ENCODE data around the gene GSDME. TPM values are rescaled to one million over a fixed set of nuclear protein-coding genes. Genes with fewer than 3 reads are reported as not detected.

GSDME gene
- total and polyA plus RNA-seq, 7 donors: 1.6 to 11.9 (median 7.1) TPM

- WGBS, 2 donors: 58 to 82% methylated on average over 12 of the region's 12 CpGs
- no peak for DNase-seq
- peaks cover 0 to 5% (median 0%) of the 10 kb centered on the region in 4 donors for H3K36me3 ChIP-seq
- H3K27ac ChIP-seq: no peak overlapping the region
- intact Hi-C loops (cut with DNase I): no loop called here
- H3K9me3 ChIP-seq: no peaks in the 10 kb centered on the region
- no peak for TF ChIP-seq CTCF (IDR thresholded peaks at IDR 0.05)
- TF ChIP-seq POLR2A (IDR thresholded peaks at IDR 0.05): no peak
- TF ChIP-seq POLR2AphosphoS5 (IDR thresholded peaks at IDR 0.05): no peak
- no peak for TF ChIP-seq EP300 (IDR thresholded peaks at IDR 0.05)
- no peaks in the 10 kb centered on the region for H3K4me1 ChIP-seq
- no peaks in the 10 kb centered on the region for H3K27me3 ChIP-seq
- H3K4me3 ChIP-seq: no peak overlapping the region
Measured at GRCh38 chr7:24713039-24713793, 44.0 kb downstream of the GSDME start.

DNA sequence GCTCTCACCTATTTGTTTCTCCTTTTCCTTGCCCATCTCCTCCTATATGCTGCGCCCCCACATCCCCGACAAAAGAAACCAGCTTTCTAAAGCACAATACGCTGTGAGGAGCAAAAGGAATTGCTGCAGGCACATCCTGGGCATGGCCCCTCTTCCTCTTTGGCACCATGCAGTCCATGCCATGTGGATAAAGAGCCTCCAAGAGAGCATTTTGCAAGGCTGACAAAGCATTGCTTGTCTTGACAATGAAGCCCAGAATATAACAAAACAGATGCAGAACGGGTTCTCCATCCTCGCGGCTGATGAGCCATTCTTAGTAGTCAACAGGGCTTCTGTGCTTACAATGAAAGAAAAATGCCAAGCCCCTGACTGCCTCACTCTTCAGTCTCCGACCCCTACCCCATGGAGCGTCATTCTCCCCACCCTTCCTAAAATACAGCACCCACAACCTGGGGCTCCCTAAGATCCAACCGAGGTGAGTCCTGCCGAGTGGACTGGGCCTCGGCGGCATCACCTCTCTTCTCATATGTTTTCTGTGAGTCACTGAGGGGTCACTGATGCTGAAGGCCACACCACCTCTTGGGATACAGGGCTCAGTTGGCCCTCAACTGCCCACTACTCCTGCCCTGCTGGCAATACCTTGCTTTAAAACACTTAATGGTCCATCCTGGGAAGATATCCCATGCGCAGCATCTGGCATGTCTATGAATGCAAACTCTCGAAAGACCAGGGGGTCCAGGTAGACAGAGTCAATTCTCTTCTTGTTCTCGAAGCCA, 47.5 kb downstream of the GSDME start:
- TF ChIP-seq POLR2AphosphoS5 (IDR thresholded peaks at IDR 0.05) (no peak), CTCF (IDR thresholded peaks at IDR 0.05) (no peak), EP300 (IDR thresholded peaks at IDR 0.05) (no peak), POLR2A (IDR thresholded peaks at IDR 0.05) (no peak)
- Histone ChIP-seq H3K9me3 (no peaks in the 10 kb centered on the region), H3K27me3 (no peaks in the 10 kb centered on the region), H3K4me3 (no peak overlapping the region), H3K36me3 (peaks cover 0 to 5% (median 2%) of the 10 kb centered on the region in 4 donors), H3K27ac (no peak overlapping the region), H3K4me1 (no peaks in the 10 kb centered on the region)
- intact Hi-C loops (cut with DNase I): no loop called here
- WGBS, 2 donors: 92 to 95% methylated on average over 15 of the region's 15 CpGs
- DNase-seq: no peak

GRCh38 chr7:24709051-24709450, 48.2 kb downstream of the GSDME start:
- Histone ChIP-seq H3K36me3 (peaks cover 0 to 5% (median 2%) of the 10 kb centered on the region in 4 donors), H3K27me3 (no peaks in the 10 kb centered on the region), H3K27ac (no peak overlapping the region), H3K9me3 (no peaks in the 10 kb centered on the region), H3K4me3 (no peak overlapping the region), H3K4me1 (no peaks in the 10 kb centered on the region)
- no peak for DNase-seq
- intact Hi-C loops (cut with DNase I): no loop called here
- WGBS, 2 donors: 88 to 93% methylated on average over 5 of the region's 5 CpGs
- TF ChIP-seq CTCF (IDR thresholded peaks at IDR 0.05): no peak
- no peak for TF ChIP-seq POLR2AphosphoS5 (IDR thresholded peaks at IDR 0.05)
- no peak for TF ChIP-seq POLR2A (IDR thresholded peaks at IDR 0.05)
- no peak for TF ChIP-seq EP300 (IDR thresholded peaks at IDR 0.05)

DNA sequence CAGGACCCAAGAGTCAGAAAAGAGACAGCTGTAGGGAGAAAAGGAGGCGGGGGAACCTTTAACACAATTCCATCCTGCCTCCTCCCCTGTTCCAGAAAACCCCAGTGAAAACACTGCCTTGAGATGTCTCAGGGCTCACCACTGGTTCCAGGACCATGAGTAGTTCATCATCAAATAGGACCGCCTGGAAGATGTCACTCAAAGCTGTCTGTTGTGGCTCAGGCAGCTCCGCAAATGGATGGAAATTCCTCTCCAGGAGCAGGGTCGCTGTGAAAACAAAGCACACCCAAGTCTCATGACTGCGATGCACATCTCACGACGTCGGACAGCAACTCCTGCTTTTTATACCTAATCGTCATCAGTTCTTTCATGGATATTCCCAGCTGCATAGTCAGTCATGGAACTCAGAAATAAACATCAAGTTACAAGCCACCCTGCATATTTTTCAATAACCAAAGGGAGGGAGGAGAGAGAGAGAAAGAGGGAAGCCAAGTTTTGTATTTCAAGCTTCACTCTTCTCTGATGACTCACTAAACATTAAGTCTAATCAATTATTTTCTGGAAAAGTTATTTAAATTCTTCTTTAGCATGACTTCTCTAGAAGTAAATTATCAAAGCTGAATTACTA, 49.2 kb downstream of the GSDME start:
- intact Hi-C loops (cut with DNase I): no loop called here
- Histone ChIP-seq H3K9me3 (no peaks in the 10 kb centered on the region), H3K4me1 (peaks cover 0 to 2% (median 1%) of the 10 kb centered on the region in 4 donors), H3K27ac (no peak overlapping the region), H3K4me3 (no peak overlapping the region), H3K27me3 (no peaks in the 10 kb centered on the region), H3K36me3 (peaks cover 0 to 5% (median 2%) of the 10 kb centered on the region in 4 donors)
- TF ChIP-seq CTCF (IDR thresholded peaks at IDR 0.05): no peak
- TF ChIP-seq POLR2AphosphoS5 (IDR thresholded peaks at IDR 0.05): no peak
- no peak for TF ChIP-seq POLR2A (IDR thresholded peaks at IDR 0.05)
- no peak for TF ChIP-seq EP300 (IDR thresholded peaks at IDR 0.05)
- WGBS, 2 donors: 79 to 80% methylated on average over 9 of the region's 9 CpGs
- no peak for DNase-seq
